ENCODE data around the gene FHIP1A. TPM values are rescaled to one million over a fixed set of nuclear protein-coding genes. Genes with fewer than 3 reads are reported as not detected.

The FHIP1A gene
- total RNA-seq, 1 experiment from 2014 or later, result 14.8 TPM

DNA sequence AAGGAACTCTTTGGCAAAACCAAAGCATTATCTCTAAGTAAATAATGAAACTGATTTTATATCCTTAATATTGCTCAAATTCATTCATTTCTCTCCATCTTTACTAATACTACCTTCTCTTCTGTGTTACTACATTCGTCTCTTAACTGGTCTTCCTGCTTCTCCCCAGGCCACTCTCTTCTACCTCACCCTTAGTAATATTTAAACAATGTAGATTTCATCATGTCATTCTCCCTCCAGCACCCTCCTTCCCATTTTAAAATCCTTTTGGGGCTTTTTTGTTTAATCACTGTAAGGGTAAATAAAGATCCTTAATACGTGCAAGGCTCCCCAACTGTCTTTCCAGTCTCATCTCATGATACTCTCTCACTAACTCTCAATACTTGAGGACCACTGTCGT, 19.4 kb downstream of the FHIP1A start:
- no peak for TF ChIP-seq SIN3A (IDR thresholded peaks at IDR 0.05; ENCODE audit: low read depth)
- TF ChIP-seq ZNF274 (IDR thresholded peaks at IDR 0.05; ENCODE audit: low read depth, low read length), result no peak
- TF ChIP-seq, protein P1, sequence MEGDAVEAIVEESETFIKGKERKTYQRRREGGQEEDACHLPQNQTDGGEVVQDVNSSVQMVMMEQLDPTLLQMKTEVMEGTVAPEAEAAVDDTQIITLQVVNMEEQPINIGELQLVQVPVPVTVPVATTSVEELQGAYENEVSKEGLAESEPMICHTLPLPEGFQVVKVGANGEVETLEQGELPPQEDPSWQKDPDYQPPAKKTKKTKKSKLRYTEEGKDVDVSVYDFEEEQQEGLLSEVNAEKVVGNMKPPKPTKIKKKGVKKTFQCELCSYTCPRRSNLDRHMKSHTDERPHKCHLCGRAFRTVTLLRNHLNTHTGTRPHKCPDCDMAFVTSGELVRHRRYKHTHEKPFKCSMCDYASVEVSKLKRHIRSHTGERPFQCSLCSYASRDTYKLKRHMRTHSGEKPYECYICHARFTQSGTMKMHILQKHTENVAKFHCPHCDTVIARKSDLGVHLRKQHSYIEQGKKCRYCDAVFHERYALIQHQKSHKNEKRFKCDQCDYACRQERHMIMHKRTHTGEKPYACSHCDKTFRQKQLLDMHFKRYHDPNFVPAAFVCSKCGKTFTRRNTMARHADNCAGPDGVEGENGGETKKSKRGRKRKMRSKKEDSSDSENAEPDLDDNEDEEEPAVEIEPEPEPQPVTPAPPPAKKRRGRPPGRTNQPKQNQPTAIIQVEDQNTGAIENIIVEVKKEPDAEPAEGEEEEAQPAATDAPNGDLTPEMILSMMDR (IDR thresholded peaks at IDR 0.05 in 2 of 3, conservative IDR thresholded peaks at IDR 0.05 in 1 of 3; ENCODE audit: borderline replicate concordance in 1 of 3, insufficient read depth in 1 of 3, low read depth in 2 of 3, low read length in 2 of 3), result no peak
- Histone ChIP-seq H3K79me2 (ENCODE audit: insufficient read depth, low read length) (no peaks in the 10 kb centered on the region), H3K4me2 (ENCODE audit: low read length) (no peak overlapping the region), H3K4me1 (ENCODE audit: control insufficient read depth in 1 of 2, insufficient read depth in 2 of 2, low read length in 2 of 2) (no peaks in the 10 kb centered on the region), H2AFZ (ENCODE audit: low read depth, low read length, poor library complexity, severe bottlenecking) (no peak overlapping the region), H3K27ac (ENCODE audit: low read depth, low read length) (no peak overlapping the region), H3K27me3 (ENCODE audit: insufficient read depth, low read length) (no peaks in the 10 kb centered on the region), H3K36me3 (ENCODE audit: control insufficient read depth in 1 of 2, insufficient read depth in 2 of 2, low read length in 2 of 2) (no peaks in the 10 kb centered on the region), H3K9me2 (ENCODE audit: insufficient read depth) (no peaks in the 10 kb centered on the region), H3K4me3 (replicated peaks in 1 of 2; ENCODE audit: low read depth in 1 of 2, low read length in 2 of 2) (no peak overlapping the region), H4K20me1 (ENCODE audit: insufficient read depth) (no peaks in the 10 kb centered on the region), H3K9me3 (ENCODE audit: control insufficient read depth in 1 of 2, insufficient read depth in 1 of 2, low read depth in 1 of 2, low read length in 2 of 2) (no peaks in the 10 kb centered on the region), H3K9ac (ENCODE audit: low read length) (no peak overlapping the region)
- no TSS peak for BruUV-seq (replicated peaks)
- intact Hi-C loops (cut with micrococcal nuclease), result no loop called here
- ChIA-PET RAD21 (ENCODE audit: low non-redundant PET in 1 of 2, low total read pairs in 2 of 2, uncharacterized antibody in 2 of 2, unreplicated experiment in 2 of 2) (no interaction called here), CTCF (no interaction called here), POLR2A (no interaction called here)
- DNase-seq (ENCODE audit: low read depth, low spot score) (no peak), ATAC-seq (no peak)

DNA sequence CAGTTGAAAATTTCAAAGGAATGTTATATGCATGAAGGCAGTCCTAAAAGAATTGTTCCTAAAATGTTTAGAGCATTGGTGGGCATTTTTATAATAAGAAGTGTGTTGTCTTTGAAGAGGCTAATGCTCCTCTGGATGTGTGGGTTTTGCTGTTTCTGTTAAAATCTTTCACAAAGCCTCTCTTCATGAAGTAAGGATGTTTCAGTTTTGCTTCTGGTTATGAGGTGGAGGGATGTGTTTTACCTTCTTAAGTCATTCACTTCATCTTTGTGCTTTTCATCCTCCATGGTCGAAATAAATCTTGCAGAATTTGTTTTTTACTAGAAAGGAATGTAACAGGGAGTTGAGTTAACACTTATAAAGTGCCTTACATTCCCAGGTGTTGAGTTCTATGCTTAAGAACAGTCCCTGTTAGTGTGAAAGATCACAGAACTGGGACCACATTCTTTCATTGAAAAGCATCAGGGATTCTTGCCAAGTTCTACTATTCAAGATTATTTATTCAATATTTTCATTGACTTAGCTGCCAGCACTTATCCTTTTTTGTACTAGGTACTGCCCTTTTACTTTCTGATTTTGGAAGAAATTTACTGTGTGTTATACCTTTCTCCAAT, 21.1 kb downstream of the FHIP1A start:
- no peaks in the 10 kb centered on the region for H3K36me3 ChIP-seq (ENCODE audit: control insufficient read depth in 1 of 2, insufficient read depth in 2 of 2, low read length in 2 of 2)
- H2AFZ ChIP-seq (ENCODE audit: low read depth, low read length, poor library complexity, severe bottlenecking), result no peak overlapping the region
- ChIA-PET CTCF (no interaction called here), POLR2A (no interaction called here), RAD21 (ENCODE audit: low non-redundant PET in 1 of 2, low total read pairs in 2 of 2, uncharacterized antibody in 2 of 2, unreplicated experiment in 2 of 2) (no interaction called here)
- no peak overlapping the region for H3K4me3 ChIP-seq (replicated peaks in 1 of 2; ENCODE audit: low read depth in 1 of 2, low read length in 2 of 2)
- H3K9ac ChIP-seq (ENCODE audit: low read length), result no peak overlapping the region
- BruUV-seq (replicated peaks), result no TSS peak
- no peaks in the 10 kb centered on the region for H3K9me2 ChIP-seq (ENCODE audit: insufficient read depth)
- intact Hi-C loops (cut with micrococcal nuclease), result no loop called here
- H3K4me1 ChIP-seq (ENCODE audit: control insufficient read depth in 1 of 2, insufficient read depth in 2 of 2, low read length in 2 of 2), result peaks cover 0 to 7% of the 10 kb centered on the region in 2 experiments; a peak in 2 of 4 replicates
- no peaks in the 10 kb centered on the region for H3K27me3 ChIP-seq (ENCODE audit: insufficient read depth, low read length)
- no peaks in the 10 kb centered on the region for H4K20me1 ChIP-seq (ENCODE audit: insufficient read depth)
- H3K79me2 ChIP-seq (ENCODE audit: insufficient read depth, low read length), result no peaks in the 10 kb centered on the region
- H3K27ac ChIP-seq (ENCODE audit: low read depth, low read length), result no peak overlapping the region
- H3K9me3 ChIP-seq (ENCODE audit: control insufficient read depth in 1 of 2, insufficient read depth in 1 of 2, low read depth in 1 of 2, low read length in 2 of 2), result no peaks in the 10 kb centered on the region
- no peak for ATAC-seq
- TF ChIP-seq EGR1 (IDR thresholded peaks at IDR 0.05; ENCODE audit: low read depth) (no peak), EZH2 (IDR thresholded peaks at IDR 0.05) (no peak), ELF1 (IDR thresholded peaks at IDR 0.05; ENCODE audit: borderline replicate concordance, low read depth) (no peak), TCF7L2 (IDR thresholded peaks at IDR 0.05; ENCODE audit: borderline replicate concordance, extremely low read depth, insufficient read depth, insufficient read length) (no peak), ZFX (IDR thresholded peaks at IDR 0.05) (no peak), FOSL1 (IDR thresholded peaks at IDR 0.05; ENCODE audit: low read depth) (no peak)
- TF ChIP-seq, protein P2, sequence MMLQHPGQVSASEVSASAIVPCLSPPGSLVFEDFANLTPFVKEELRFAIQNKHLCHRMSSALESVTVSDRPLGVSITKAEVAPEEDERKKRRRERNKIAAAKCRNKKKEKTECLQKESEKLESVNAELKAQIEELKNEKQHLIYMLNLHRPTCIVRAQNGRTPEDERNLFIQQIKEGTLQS (IDR thresholded peaks at IDR 0.05), result no peak
- no peak overlapping the region for H3K4me2 ChIP-seq (ENCODE audit: low read length)
- no peak for DNase-seq (ENCODE audit: low read depth, low spot score)
